Measurements from ENCODE around the gene NOL3.

The NOL3 gene

GRCh38 chr16:67155295-67156142, 14.8 kb upstream of the NOL3 start:
- no peak for DNase-seq

GRCh38 chr16:67156143-67156844, 14.0 kb upstream of the NOL3 start:
- DNase-seq: no peak

- DNase-seq: no peak
These were observed 13.1 kb upstream of the NOL3 start for GRCh38 chr16:67157106-67157748.

GRCh38 chr16:67157892-67158635, 12.3 kb upstream of the NOL3 start:
- DNase-seq: no peak

GRCh38 chr16:67158637-67159600, 11.4 kb upstream of the NOL3 start:
- DNase-seq: no peak

- no peak for DNase-seq
These were observed 8.7 kb upstream of the NOL3 start for GRCh38 chr16:67161595-67162058.

GRCh38 chr16:67162506-67163163, 7.7 kb upstream of the NOL3 start:
- no peak for DNase-seq

- no peak for DNase-seq
These were observed 7.0 kb upstream of the NOL3 start for GRCh38 chr16:67163164-67163998.

- no peak for DNase-seq
These were observed 6.3 kb upstream of the NOL3 start for GRCh38 chr16:67163999-67164558.

- DNase-seq: no peak
These were observed 5.7 kb upstream of the NOL3 start, which contains the start of gene HSF4 for GRCh38 chr16:67164599-67165061. HSF4 (plus strand) TSS chr16:67164745; CDS start chr16:67164812, 67 bp downstream.

- DNase-seq: no peak
These were observed 4.9 kb upstream of the NOL3 start for GRCh38 chr16:67165121-67166078.

- DNase-seq: no peak
These were observed 4.2 kb upstream of the NOL3 start for GRCh38 chr16:67166110-67166547.

GRCh38 chr16:67166598-67167168, 3.7 kb upstream of the NOL3 start:
- no peak for DNase-seq

GRCh38 chr16:67167588-67167987, 2.8 kb upstream of the NOL3 start:
- no peak for DNase-seq

- DNase-seq: no peak
These were observed 1.3 kb upstream of the NOL3 start for GRCh38 chr16:67169011-67169451.

GRCh38 chr16:67169642-67170167, 633 bp upstream of the NOL3 start:
- no peak for DNase-seq

- DNase-seq: no peak
These were observed 761 bp downstream of the NOL3 start for GRCh38 chr16:67170949-67171649.
